Iris pigment epithelial cell (primary cell): ENCODE measurements around the gene KLK6.

Experiments
- DNase-seq: peaks from one replicate; pipeline ENCODE4 v3.0.0-alpha.2; 2011; ENCODE audit warnings: low read depth

KLK6 gene

DNA sequence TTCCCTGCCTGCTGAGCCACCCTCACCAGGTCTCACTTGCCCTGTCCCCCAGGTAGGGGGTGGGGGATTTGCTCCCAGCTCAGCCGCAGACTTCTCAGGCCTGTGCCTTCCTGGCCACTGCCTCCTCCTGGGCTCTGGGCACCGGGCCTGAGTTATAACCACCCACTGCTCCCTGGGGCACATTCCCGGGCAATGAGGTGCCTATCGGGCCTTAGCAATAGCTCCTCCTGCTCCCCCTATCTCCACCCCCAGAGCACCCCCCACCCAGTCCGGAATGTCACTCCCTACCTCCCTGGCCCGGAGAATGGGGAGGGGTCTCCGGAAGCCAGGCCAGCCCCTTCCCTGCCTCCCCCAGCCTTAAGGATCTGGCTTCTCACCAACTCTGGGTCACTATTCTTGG, 16.5 kb downstream of the KLK6 start, which contains the start of gene KLK5:
Gene KLK5 (minus strand): TSS at position 129 of the 400 bp plus-strand sequence. CDS start 381 bp downstream, outside the sequence.
- DNase-seq, result no peak

- DNase-seq, result no peak
These were observed 19.5 kb downstream of the KLK6 start for GRCh38 chr19:50949861-50950260.

DNA sequence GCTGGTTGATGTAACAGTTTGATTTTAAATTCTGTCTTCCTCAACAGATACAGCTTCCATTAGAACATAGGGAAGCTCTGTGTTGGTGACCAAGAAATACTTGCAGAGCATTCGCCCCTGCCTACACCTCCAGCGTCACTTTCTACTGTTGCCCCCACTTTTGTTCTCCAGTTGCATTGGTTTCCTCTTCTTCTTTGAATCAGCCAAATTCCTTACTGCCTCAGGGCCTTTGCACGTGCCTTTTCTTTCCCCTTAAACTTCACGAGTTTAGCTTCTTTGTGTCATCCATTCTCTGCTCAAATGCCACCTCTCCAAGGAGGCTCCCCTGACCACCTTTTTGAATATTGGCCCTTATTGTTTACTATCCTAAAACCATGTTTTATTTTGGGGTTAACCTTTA, 22.3 kb downstream of the KLK6 start:
- DNase-seq, result no peak

GRCh38 chr19:50944795-50945194, 24.6 kb downstream of the KLK6 start:
- DNase-seq, result no peak

DNA sequence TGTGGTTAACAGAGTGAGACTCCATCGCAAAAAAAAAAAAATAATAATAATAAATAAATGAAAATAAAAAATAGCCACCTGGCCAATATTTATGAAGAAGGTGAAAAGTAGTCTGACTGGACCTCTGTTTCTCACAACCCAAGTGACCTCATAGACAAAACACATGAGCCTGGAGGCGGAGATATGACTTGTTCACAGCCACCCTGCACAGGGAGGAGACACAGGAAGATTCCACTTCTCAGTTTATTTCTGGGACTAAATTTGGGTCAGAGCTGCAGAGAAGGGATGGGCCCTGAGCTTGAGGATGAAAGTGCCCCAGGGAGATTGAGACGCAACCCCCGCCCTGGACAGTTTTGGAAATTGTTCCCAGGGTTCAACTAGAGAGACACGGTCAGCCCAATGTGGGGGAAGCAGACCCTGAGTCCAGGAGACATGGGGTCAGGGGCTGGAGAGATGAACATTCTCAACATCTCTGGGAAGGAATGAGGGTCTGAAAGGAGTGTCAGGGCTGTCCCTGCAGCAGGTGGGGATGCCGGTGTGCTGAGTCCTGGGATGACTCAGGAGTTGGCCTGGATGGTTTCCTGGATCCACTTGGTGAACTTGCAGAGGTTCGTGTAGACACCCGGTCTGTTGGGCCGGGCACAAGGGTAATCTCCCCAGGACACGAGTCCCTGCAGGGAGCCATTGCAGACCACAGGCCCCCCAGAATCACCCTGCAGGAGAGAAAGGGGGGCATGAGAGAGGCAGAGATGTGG, 26.1 kb downstream of the KLK6 start:
- no peak for DNase-seq

GRCh38 chr19:50939596-50939995, 29.8 kb downstream of the KLK6 start:
- no peak for DNase-seq

DNA sequence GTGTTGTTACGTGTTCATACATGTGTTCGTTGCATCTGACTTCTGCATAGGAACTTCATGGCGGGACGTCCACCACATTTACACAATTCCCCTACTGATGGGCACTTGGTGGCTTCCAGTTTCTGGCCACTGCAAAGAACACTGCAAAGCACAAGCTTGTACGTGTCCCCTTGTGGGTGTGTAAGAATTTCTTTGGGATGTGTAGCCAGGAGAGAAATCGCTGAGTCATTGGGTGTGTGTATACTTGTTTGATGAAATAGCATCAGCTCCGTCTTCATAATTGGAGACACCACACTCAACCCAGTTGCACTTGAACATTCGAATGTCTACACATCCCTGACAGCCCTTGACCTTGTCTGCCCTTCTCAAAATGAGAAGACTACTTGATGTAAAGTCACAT, 35.8 kb downstream of the KLK6 start:
- DNase-seq, result peak; percentile 50

GRCh38 chr19:50932690-50933083, 36.7 kb downstream of the KLK6 start:
- DNase-seq, result no peak

DNA sequence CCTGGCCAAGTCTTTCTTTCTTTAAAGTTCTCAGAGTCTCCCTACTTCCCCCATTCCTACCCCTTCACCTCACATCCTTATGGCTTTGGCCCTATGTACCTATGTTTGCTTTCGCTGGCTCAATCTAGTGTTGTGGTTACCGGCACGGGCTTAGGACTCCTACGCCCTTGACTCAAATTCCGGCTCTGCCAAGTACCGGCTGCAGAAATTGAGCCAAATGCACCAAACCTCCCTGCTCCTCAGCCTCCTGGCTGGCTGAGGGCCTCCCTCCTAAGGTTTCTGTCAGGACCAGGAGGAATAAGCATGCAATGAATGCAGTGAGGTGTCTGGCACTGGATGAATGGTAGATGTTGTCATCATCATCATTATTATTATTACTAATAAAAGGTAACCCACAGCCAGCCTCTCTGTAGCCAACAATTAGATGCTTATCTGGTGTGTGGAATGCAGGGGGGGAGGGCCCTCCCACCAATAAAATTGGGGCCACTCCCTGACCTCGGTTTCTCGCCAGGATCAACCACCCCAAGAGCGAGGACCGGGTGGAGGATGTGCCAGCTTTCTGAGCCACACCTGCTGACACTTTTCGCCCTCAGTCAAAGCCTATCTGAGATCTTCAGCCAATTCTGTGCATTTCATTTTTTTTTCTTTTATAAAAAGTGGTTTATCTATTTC, 37.2 kb downstream of the KLK6 start:
- no peak for DNase-seq

GRCh38 chr19:50931023-50931422, 38.4 kb downstream of the KLK6 start:
- no peak for DNase-seq

GRCh38 chr19:50928831-50929230, 40.6 kb downstream of the KLK6 start:
- no peak for DNase-seq

DNA sequence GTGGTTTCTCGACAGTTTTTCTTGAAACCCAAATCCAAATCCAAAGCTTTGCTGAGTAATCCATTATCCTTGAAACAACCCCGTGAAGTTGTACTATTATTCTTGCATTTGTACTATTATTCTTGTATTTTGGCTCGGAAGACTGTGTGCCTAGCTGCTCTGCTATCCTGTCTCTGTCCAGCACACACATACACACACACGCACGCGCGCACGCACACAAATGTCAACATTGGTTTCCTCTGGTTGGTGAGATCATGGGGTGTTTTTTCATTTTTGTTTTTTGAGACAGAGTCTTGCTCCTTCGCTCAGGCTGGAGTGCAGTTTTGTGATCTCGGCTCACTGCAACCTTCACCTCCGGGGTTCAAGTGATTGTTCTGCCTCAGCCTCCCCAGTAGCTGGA, 43.2 kb downstream of the KLK6 start:
- no peak for DNase-seq

DNA sequence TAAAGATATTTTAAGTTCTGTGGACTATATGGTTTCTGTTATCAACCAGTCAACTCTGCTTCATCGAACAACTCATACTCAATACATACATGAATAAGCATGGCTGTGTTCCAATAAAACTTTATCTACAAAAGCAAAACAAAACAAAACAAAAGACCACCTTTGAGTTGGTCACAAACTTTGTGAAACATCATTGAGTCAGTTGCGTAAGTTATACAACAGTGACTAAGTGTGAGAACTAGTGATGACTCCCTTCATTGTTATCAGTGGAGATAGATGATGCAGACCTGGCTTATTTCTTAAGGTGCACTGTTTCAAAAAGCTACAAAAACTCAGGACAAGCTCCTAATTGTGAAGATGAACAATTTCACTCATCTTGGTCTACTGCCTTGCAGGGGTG, 43.7 kb downstream of the KLK6 start:
- peak; percentile 36 for DNase-seq

DNA sequence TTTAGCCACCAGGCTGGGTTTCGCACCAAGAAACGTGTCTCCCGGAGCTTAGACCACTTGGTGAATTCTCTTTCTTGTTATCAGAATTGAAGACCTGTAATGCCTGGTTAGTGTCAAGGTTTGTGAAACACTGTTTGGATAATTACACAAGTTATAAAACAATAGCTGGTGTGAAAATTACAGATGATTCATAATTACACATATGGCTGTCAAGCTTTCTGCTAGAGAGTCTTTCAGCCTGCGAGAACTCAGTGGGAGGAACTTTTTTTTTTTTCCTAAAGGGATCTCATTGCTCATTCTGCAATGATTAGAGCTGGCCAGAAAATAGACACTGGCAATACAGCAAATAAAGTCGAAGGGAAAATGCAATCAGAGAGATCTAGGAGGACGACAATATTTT, 44.8 kb downstream of the KLK6 start:
- DNase-seq, result no peak

DNA sequence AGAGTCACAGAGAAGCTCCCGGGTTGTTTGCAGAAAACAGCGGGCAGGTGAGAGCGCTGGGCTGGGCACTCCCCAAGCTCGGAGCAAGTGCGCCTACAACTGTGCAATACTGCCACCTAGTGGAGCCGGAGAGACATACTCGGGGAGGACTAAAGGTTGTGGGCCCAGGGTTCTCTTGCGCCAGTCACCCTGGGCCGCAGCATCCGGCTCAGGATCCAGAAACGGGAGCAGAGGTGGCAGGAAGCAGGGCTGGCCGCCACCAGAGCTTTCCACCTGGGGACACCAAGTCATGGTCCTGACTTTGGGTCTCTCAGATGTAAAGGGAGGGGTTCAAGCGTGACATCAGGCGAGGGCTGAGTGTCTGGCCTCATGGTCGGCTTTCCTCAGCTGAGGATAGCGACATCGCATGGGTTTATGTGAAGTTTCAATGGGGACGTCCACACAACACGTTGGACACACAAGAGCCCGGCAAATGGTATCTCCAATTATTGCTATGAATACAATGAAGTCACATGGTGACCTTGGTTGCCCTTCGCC, 47.0 kb downstream of the KLK6 start:
- DNase-seq, result peak; percentile 70

DNA sequence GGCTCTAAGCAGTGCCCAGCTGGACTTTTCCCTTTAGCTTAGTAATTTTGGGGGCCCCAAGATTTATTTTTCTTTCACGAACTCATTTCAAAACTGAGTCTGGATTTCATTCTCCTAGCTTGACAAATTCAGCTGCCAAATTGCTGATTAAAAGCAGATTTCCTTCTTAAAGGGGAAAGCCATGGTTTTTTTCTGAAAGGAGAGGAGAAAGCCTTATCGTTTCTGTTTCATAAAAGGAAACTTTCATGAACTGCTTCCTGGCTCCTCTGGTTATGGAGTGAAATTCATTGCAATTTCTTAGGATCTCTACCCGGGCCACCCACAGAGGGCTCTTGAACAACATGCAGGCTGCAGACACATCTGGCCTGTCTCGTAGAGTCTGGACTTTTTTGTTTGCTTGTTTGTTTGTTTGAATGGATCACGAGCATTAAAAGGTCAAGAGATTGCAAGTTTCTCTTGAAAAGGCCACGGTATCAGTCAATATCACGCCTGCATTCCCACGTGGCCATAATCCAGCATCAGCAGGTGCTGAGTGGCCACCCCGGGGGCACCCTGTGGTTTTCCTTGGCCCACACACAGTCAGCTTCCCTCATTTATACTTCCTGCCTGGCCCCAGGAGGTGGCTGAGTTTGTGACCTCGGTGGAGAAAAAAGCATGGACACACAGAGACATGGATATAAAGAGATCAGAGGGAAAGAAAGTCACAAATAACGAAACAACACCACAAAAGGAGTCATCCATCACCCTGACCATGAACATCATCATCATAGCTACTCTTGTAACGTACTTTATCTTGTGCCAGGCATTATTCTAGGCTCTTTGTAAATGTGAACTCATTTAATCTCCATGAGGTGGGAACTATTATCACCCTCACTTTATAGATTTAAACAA, 47.7 kb downstream of the KLK6 start:
- no peak for DNase-seq

DNA sequence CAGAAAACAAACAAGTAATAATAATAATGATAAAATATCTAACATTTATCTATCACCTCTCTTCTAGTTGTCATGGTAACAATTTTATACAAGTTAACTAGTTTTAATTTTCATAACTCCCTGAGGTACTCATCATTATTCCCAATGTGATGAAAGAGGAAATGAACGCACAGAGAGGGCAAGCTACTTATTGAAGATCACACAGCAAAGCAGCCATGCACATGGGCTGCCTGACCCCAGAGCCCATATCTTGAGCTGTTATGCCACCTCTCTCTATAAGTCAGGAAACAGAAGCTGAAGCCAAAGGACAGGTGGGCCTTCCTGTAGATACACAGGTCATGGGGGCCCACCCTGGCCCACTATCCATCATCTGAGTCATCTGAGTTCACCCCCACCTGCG, 53.3 kb downstream of the KLK6 start:
- no peak for DNase-seq

DNA sequence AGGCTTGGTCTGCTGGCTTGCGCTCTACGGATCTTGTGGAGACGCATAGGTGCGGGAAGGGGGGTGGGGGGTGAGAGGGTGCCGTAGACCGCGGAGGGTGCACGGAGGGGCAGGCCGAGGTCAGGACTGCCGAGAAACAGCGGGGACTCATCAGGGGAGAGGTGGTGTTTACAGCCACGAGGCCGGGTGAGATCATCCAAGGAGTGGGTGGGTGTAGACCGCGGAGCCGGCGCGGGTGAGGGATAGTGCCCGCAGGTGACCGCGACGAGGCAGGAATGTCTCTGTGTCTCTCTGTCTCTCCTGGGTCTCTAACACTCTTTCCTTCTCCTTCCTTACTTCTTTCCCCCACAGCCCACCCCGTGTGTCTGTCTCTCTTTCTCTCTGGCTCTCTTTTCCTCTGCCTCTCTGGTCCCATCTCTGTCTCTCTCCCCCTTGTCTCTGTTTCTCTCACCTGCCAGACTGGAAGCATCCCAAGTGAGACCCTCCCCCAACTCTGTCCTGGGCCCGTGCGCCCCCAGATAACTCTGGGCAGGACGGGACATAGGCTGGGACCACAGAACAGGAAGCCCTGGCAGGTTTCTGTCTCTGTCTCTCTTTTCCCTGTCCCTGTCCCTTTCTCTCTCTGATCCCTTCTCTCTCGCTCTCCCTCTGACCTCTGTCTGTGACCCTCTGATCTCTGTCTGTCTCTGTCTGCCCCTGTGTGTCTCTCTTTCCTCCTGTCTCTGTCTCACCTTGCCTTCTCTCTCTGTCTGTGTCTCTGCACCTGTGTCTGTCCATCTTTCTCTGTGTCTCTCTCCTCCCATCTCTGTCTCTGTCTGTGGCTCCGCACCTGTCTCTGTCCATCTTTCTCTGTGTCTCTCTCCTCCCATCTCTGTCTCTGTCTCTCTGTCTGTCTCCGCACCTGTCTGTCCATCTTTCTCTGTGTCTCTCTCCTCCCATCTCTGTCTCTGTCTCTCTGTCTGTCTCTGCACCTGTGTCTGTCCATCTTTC, 56.4 kb downstream of the KLK6 start:
- peak; percentile 38 for DNase-seq

- no peak for DNase-seq
These were observed 57.2 kb downstream of the KLK6 start for GRCh38 chr19:50912102-50912599.

- no peak for DNase-seq
These were observed 57.9 kb downstream of the KLK6 start, which contains the start of gene KLK4 for GRCh38 chr19:50911206-50912101. TSS of gene KLK4 (minus strand) at chr19:50911395. CDS start at chr19:50910738, 657 bp downstream.
